Ishikawa (cell line): ENCODE results near the gene LAX1.

Source experiments
- CEBPB ChIP-seq: IDR thresholded peaks from 2 replicates; pipeline ENCODE4 v1.6.1; 2012
- CREB1 ChIP-seq: IDR thresholded peaks from 2 replicates; pipeline ENCODE4 v1.6.1; 2012; ENCODE audit warnings: low read depth
- EGR1 ChIP-seq: IDR thresholded peaks from 2 replicates; pipeline ENCODE4 v1.6.1; 2012
- EP300 ChIP-seq: IDR thresholded peaks from 2 replicates; pipeline ENCODE4 v1.6.1; 2012; ENCODE audit warnings: borderline replicate concordance
- FOXM1 ChIP-seq: IDR thresholded peaks from 2 replicates; pipeline ENCODE4 v1.6.1; 2012; ENCODE audit warnings: low read depth, borderline replicate concordance
- NFIC ChIP-seq: IDR thresholded peaks from 2 replicates; pipeline ENCODE4 v1.6.1; 2012
- RAD21 ChIP-seq: IDR thresholded peaks from 2 replicates; pipeline ENCODE4 v1.6.1; 2012; ENCODE audit warnings: low read depth
- TAF1 ChIP-seq: IDR thresholded peaks from 2 replicates; pipeline ENCODE4 v1.6.1; 2012; ENCODE audit warnings: low read depth, mild to moderate bottlenecking
- TEAD4 ChIP-seq: IDR thresholded peaks from 2 replicates; pipeline ENCODE4 v1.6.1; 2012
- YY1 ChIP-seq: IDR thresholded peaks from 2 replicates; pipeline ENCODE4 v1.6.1; 2012; ENCODE audit warnings: low read depth
- ZBTB7A ChIP-seq: IDR thresholded peaks from 2 replicates; pipeline ENCODE4 v1.6.1; 2012; ENCODE audit warnings: low read depth
- TF ChIP-seq, protein P1 (sequence below): IDR thresholded peaks from 2 replicates; pipeline ENCODE4 v1.6.1; 2012; ENCODE audit warnings: low read depth, mild to moderate bottlenecking
- TF ChIP-seq, protein P2 (sequence below): IDR thresholded peaks from 2 replicates; pipeline ENCODE4 v1.6.1; 2012
- TF ChIP-seq, protein P3 (sequence below): IDR thresholded peaks from 2 replicates; pipeline ENCODE4 v1.6.1; 2012

DNA sequence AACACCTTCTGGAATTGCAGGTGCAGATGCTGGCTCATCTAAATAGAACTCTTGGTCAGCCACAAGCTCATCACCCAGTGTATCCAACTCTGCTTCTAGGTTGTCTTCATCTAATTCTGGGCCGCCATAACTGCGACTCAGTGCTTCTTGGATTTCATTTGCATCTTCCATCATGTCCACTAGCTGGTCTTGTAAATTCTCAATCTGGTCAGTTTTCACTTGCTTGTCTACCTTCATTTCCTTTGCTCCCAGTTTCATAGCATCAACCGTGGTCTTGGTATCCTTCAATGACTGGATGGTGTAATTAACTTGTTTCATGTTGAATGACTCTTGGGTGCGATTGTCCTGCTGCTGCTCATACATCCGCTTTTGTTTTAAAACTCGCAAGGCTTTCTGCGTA is 40.7 kb downstream of the LAX1 start:
- TF ChIP-seq YY1 (no peak), EP300 (no peak), EGR1 (no peak), CREB1 (no peak), TAF1 (no peak), FOXM1 (no peak), RAD21 (no peak), CEBPB (no peak), ZBTB7A (no peak), NFIC (no peak), TEAD4 (no peak)
- TF ChIP-seq, protein P1, sequence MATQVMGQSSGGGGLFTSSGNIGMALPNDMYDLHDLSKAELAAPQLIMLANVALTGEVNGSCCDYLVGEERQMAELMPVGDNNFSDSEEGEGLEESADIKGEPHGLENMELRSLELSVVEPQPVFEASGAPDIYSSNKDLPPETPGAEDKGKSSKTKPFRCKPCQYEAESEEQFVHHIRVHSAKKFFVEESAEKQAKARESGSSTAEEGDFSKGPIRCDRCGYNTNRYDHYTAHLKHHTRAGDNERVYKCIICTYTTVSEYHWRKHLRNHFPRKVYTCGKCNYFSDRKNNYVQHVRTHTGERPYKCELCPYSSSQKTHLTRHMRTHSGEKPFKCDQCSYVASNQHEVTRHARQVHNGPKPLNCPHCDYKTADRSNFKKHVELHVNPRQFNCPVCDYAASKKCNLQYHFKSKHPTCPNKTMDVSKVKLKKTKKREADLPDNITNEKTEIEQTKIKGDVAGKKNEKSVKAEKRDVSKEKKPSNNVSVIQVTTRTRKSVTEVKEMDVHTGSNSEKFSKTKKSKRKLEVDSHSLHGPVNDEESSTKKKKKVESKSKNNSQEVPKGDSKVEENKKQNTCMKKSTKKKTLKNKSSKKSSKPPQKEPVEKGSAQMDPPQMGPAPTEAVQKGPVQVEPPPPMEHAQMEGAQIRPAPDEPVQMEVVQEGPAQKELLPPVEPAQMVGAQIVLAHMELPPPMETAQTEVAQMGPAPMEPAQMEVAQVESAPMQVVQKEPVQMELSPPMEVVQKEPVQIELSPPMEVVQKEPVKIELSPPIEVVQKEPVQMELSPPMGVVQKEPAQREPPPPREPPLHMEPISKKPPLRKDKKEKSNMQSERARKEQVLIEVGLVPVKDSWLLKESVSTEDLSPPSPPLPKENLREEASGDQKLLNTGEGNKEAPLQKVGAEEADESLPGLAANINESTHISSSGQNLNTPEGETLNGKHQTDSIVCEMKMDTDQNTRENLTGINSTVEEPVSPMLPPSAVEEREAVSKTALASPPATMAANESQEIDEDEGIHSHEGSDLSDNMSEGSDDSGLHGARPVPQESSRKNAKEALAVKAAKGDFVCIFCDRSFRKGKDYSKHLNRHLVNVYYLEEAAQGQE = no peak
- TF ChIP-seq, protein P2, sequence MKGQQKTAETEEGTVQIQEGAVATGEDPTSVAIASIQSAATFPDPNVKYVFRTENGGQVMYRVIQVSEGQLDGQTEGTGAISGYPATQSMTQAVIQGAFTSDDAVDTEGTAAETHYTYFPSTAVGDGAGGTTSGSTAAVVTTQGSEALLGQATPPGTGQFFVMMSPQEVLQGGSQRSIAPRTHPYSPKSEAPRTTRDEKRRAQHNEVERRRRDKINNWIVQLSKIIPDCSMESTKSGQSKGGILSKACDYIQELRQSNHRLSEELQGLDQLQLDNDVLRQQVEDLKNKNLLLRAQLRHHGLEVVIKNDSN = no peak
- TF ChIP-seq, protein P3, sequence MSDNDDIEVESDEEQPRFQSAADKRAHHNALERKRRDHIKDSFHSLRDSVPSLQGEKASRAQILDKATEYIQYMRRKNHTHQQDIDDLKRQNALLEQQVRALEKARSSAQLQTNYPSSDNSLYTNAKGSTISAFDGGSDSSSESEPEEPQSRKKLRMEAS = no peak
